ENCODE results near the gene SPRED1.

DNA sequence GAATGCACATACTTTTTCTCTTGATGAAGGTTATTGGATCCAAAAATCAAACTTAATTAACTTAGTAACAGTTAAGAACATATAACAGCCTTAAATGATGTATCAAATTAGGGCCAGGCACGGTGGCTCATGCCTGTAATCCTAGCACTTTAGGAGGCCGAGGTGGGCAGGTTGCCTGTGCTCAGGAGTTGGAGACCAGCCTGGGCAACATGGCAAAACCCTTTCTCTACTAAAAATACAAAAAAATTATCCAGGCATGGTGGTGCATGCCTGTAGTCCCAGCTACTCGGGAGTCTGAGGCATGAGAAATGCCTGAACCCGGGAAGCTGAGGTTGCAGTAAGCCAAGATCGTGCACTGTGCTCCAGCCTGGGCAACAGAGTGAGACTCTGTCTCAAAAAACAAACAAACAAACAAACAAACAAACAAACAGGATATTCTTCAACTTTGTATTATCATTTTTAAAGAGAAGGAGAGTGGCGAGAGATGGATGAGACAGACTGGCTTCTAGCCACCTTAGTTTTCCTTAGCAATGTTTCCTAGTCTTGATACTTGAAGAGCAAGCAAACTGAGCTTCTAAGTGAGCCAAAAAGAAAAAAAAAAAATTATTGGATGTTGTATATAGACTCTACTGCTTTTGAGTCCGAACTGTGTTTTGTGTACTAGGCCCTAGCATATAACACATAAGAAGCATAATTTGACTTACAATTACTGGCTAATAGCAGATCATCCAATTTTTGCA is 13.8 kb downstream of the SPRED1 start:
- TF ChIP-seq, protein P1, sequence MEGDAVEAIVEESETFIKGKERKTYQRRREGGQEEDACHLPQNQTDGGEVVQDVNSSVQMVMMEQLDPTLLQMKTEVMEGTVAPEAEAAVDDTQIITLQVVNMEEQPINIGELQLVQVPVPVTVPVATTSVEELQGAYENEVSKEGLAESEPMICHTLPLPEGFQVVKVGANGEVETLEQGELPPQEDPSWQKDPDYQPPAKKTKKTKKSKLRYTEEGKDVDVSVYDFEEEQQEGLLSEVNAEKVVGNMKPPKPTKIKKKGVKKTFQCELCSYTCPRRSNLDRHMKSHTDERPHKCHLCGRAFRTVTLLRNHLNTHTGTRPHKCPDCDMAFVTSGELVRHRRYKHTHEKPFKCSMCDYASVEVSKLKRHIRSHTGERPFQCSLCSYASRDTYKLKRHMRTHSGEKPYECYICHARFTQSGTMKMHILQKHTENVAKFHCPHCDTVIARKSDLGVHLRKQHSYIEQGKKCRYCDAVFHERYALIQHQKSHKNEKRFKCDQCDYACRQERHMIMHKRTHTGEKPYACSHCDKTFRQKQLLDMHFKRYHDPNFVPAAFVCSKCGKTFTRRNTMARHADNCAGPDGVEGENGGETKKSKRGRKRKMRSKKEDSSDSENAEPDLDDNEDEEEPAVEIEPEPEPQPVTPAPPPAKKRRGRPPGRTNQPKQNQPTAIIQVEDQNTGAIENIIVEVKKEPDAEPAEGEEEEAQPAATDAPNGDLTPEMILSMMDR (conservative IDR thresholded peaks at IDR 0.05; ENCODE audit: low read depth in 2 of 2): no peak
- TF ChIP-seq STAT1 (IDR thresholded peaks at IDR 0.05; ENCODE audit: unreplicated experiment): no peak
- TF ChIP-seq POLR2AphosphoS5 (IDR thresholded peaks at IDR 0.05; ENCODE audit: low read depth): no peak
- TF ChIP-seq CREB1 (CRISPR knock-in tag; IDR thresholded peaks at IDR 0.05; ENCODE audit: low read depth): no peak
- no peak for TF ChIP-seq EZH2 (IDR thresholded peaks at IDR 0.05; ENCODE audit: low read depth, unreplicated experiment)

Measured in GM23338 (cell line).